PC-9 (cell line): ENCODE data around the gene ZDHHC21.

ENCODE experiments used
- CTCF ChIP-seq: fragments of 200-600 bp; sonication (generic); conservative IDR thresholded peaks from 2 replicates; pipeline ENCODE4 v1.6.1; 2017; ENCODE audit warnings: mixed run types, antibody characterized with exemption, mild to moderate bottlenecking, moderate library complexity
- EZH2 ChIP-seq: fragments of 200-600 bp; sonication (generic); IDR thresholded peaks from 2 replicates; pipeline ENCODE4 v1.8.0; 2017; ENCODE audit warnings: antibody characterized with exemption, low read depth

GRCh38 chr9:14731294-14731981 is 38.2 kb upstream of the ZDHHC21 start:
- no peak for TF ChIP-seq CTCF
- TF ChIP-seq EZH2: no peak
